COR-L47 (cell line): ENCODE measurements around the gene TRIM4.
"Not testable (repeated sequence)": the region's sequence is repeated elsewhere in the genome, so short reads cannot be mapped to it uniquely, and the experiment has no call there.

Experiments used
- DNase-seq: peaks from one replicate; lab custom pipeline; 2025; lab: John Stamatoyannopoulos, UW

Gene TRIM4

GRCh38 chr7:99919814-99920112, 433 bp upstream of the TRIM4 start:
- no peak for DNase-seq

GRCh38 chr7:99910976-99911375, 8.4 kb downstream of the TRIM4 start:
- no peak for DNase-seq

- DNase-seq, result no peak
These were observed 17.7 kb downstream of the TRIM4 start for GRCh38 chr7:99901581-99901980.

- DNase-seq, result no peak
These were observed 19.4 kb downstream of the TRIM4 start for GRCh38 chr7:99899830-99900519.

GRCh38 chr7:99898836-99899235, 20.5 kb downstream of the TRIM4 start:
- DNase-seq, result no peak

- no peak for DNase-seq
These were observed 21.3 kb downstream of the TRIM4 start for GRCh38 chr7:99898023-99898357.

- DNase-seq, result no peak
These were observed 21.9 kb downstream of the TRIM4 start for GRCh38 chr7:99897322-99898022.

GRCh38 chr7:99894738-99895137, 24.6 kb downstream of the TRIM4 start:
- DNase-seq, result no peak

- no peak for DNase-seq
These were observed 26.1 kb downstream of the TRIM4 start for GRCh38 chr7:99893280-99893679.

- DNase-seq, result not testable (repeated sequence)
These were observed 29.0 kb downstream of the TRIM4 start for GRCh38 chr7:99890348-99890747.

- not testable (repeated sequence) for DNase-seq
These were observed 31.0 kb downstream of the TRIM4 start for GRCh38 chr7:99888366-99888765.

GRCh38 chr7:99881370-99881769, 38.0 kb downstream of the TRIM4 start:
- no peak for DNase-seq

- no peak for DNase-seq
These were observed 42.4 kb downstream of the TRIM4 start, which contains the start of gene OR2AE1 for GRCh38 chr7:99876933-99877332. TSS of gene OR2AE1 (minus strand) at chr7:99877033. CDS start at chr7:99877033, 0 bp downstream.

- DNase-seq, result no peak
These were observed 42.8 kb downstream of the TRIM4 start for GRCh38 chr7:99876491-99876890.

- DNase-seq, result no peak
These were observed 51.1 kb downstream of the TRIM4 start for GRCh38 chr7:99868246-99868645.

- DNase-seq, result not testable (repeated sequence)
These were observed 51.9 kb downstream of the TRIM4 start for GRCh38 chr7:99867477-99867876.

- DNase-seq, result no peak
These were observed 55.4 kb downstream of the TRIM4 start for GRCh38 chr7:99863847-99864440.

- DNase-seq, result no peak
These were observed 58.8 kb downstream of the TRIM4 start for GRCh38 chr7:99860281-99861127.

GRCh38 chr7:99855236-99855635, 64.1 kb downstream of the TRIM4 start:
- DNase-seq, result no peak

GRCh38 chr7:99848420-99849216, 70.7 kb downstream of the TRIM4 start:
- no peak for DNase-seq

- DNase-seq, result no peak
These were observed 75.0 kb downstream of the TRIM4 start for GRCh38 chr7:99844328-99844727.

GRCh38 chr7:99843808-99844207, 75.5 kb downstream of the TRIM4 start:
- DNase-seq, result no peak
